Colonic mucosa (tissue), 4 donors: ENCODE data around the gene CBX4. TPM values are rescaled to one million over a fixed set of nuclear protein-coding genes. Genes with fewer than 3 reads are reported as not detected.

Experiments
- DNase-seq: peaks from one replicate; pipeline ENCODE4 v3.0.0-alpha.2; 2020
- H3K27ac ChIP-seq: fragments of 200-600 bp; one replicate; pipeline ENCODE4 v1.8.0; 2021
- H3K27me3 ChIP-seq: fragments of 200-600 bp; one replicate; pipeline ENCODE4 v1.8.0; 2021
- H3K36me3 ChIP-seq: fragments of 200-600 bp; one replicate; pipeline ENCODE4 v1.8.0; 2021
- H3K4me1 ChIP-seq: fragments of 200-600 bp; one replicate; pipeline ENCODE4 v1.8.0; 2021; ENCODE audit warnings: mild to moderate bottlenecking
- H3K4me3 ChIP-seq: fragments of 200-600 bp; one replicate; pipeline ENCODE4 v1.8.0; 2021
- H3K9ac ChIP-seq, 2 donors: one replicate each; pipeline ENCODE4 v1.7.0; 2013; ENCODE audit warnings: control low read depth in 2 of 2, low read depth in 2 of 2, low read length in 2 of 2
- H3K9me3 ChIP-seq: fragments of 200-600 bp; one replicate; pipeline ENCODE4 v1.8.0; 2021
- CTCF ChIP-seq: fragments of 200-600 bp; IDR thresholded peaks from one replicate; pipeline ENCODE4 v1.8.0; 2022; ENCODE audit warnings: antibody characterized with exemption, mild to moderate bottlenecking
- intact Hi-C: fragments of 100-400 bp; cut with DNase I; formaldehyde crosslinking; loops from one replicate; pipeline ENCODE4 v1.14.1; 2022
- total RNA-seq, 2 donors: library from RNA; stranded (reverse); fragmentation: NEBNext Ultra II Directional in 1 of 2; extraction: Animal tissue kit (Norgen Biotek cat#: 25700) in 1 of 2; gene quantifications; one replicate each; pipeline ENCODE4 v1.2.1, GENCODE V29; 2021
- donor health status: healthy.
- donor health status: DM: no; HTN: no; CAD: no.
- donor health status: DM: no; HTN: no; CAD: no.

CBX4 gene
- total RNA-seq, 2 donors from 2014 or later = 10.6 to 18.1 TPM

GRCh38 chr17:79834565-79835469 lies 4.4 kb downstream of the CBX4 start:
- Histone ChIP-seq H3K27ac (no peak overlapping the region), H3K9me3 (no peaks in the 10 kb centered on the region), H3K4me1 (peaks cover 25% of the 10 kb centered on the region), H3K9ac (no peak overlapping the region), H3K4me3 (no peak overlapping the region), H3K27me3 (peaks cover under 1% of the 10 kb centered on the region), H3K36me3 (no peaks in the 10 kb centered on the region)
- intact Hi-C loops = no loop called here
- TF ChIP-seq CTCF = peak; percentile 60
- DNase-seq = peak; percentile 31

- no peaks in the 10 kb centered on the region for H3K36me3 ChIP-seq
- intact Hi-C loops = no loop called here
- no peak for TF ChIP-seq CTCF
- peaks cover 24% of the 10 kb centered on the region for H3K4me1 ChIP-seq
- H3K4me3 ChIP-seq = no peak overlapping the region
- H3K27ac ChIP-seq = no peak overlapping the region
- no peaks in the 10 kb centered on the region for H3K9me3 ChIP-seq
- no peak for DNase-seq
- H3K9ac ChIP-seq = no peak overlapping the region
- H3K27me3 ChIP-seq = no peaks in the 10 kb centered on the region
These were observed 5.3 kb downstream of the CBX4 start for GRCh38 chr17:79833744-79834564.

- intact Hi-C loops = no loop called here
- no peak for DNase-seq
- Histone ChIP-seq H3K27ac (no peak overlapping the region), H3K9me3 (no peaks in the 10 kb centered on the region), H3K4me1 (peaks cover 24% of the 10 kb centered on the region), H3K4me3 (no peak overlapping the region), H3K36me3 (no peaks in the 10 kb centered on the region), H3K9ac (no peak overlapping the region), H3K27me3 (no peaks in the 10 kb centered on the region)
- no peak for TF ChIP-seq CTCF
These were observed 6.2 kb downstream of the CBX4 start for GRCh38 chr17:79833110-79833450.

- no peaks in the 10 kb centered on the region for H3K36me3 ChIP-seq
- H3K4me3 ChIP-seq = peak overlapping the region; percentile 11
- no peaks in the 10 kb centered on the region for H3K27me3 ChIP-seq
- intact Hi-C loops = no loop called here
- peaks cover 24% of the 10 kb centered on the region for H3K4me1 ChIP-seq
- DNase-seq = peak; percentile 71
- TF ChIP-seq CTCF = no peak
- H3K9ac ChIP-seq = peak overlapping the region; percentile 40 to 41
- no peaks in the 10 kb centered on the region for H3K9me3 ChIP-seq
- H3K27ac ChIP-seq = no peak overlapping the region
These were observed 6.8 kb downstream of the CBX4 start for GRCh38 chr17:79832218-79833109.
